A673 (cell line): ENCODE data around the gene CDH4. TPM values are rescaled to one million over a fixed set of nuclear protein-coding genes. Genes with fewer than 3 reads are reported as not detected.
A peak's percentile ranks its signal among the peaks of the same experiment; 100 is the strongest.

Experiments
- BruUV-seq: library from RNA; stranded (reverse); fragments of 400-500 nt; replicated peaks from 2 replicates; lab custom pipeline; 2021; lab: Mats Ljungman, UMichigan
- CTCF ChIA-PET: fragments of 300-600 bp; sonication (Branson Sonifier 250); formaldehyde crosslinking; loops from one replicate; lab custom pipeline; 2022; ENCODE audit warnings: antibody characterized with exemption; lab: Charles Lee
- POLR2A ChIA-PET: fragments of 300-600 bp; sonication (Branson Sonifier 250); formaldehyde crosslinking; loops from one replicate; lab custom pipeline; 2022; ENCODE audit warnings: antibody characterized with exemption; ENCODE audit not compliant: low non-redundant PET; lab: Charles Lee
- DNase-seq: peaks from one replicate; pipeline ENCODE4 v3.0.0-alpha.2; 2015; ENCODE audit warnings: low spot score
- H3K27ac ChIP-seq: fragments of 200-600 bp; sonication (generic); 2 replicates; pipeline ENCODE4 v1.5.1; 2016; ENCODE audit warnings: mixed run types, low read depth, mild to moderate bottlenecking, mixed read lengths, antibody characterized with exemption, low read length; ENCODE audit not compliant: poor library complexity, severe bottlenecking
- H3K27me3 ChIP-seq: fragments of 200-600 bp; sonication (generic); replicated peaks from 2 replicates; pipeline ENCODE4 v1.6.1; 2017; ENCODE audit warnings: mixed run types, low read depth, mild to moderate bottlenecking, mixed read lengths, antibody characterized with exemption, low read length; ENCODE audit not compliant: insufficient read depth, poor library complexity
- H3K36me3 ChIP-seq: fragments of 200-600 bp; sonication (generic); 2 replicates; pipeline ENCODE4 v1.6.1; 2016; ENCODE audit warnings: mixed run types, mild to moderate bottlenecking, mixed read lengths, antibody characterized with exemption, low read length; ENCODE audit not compliant: insufficient read depth, poor library complexity, severe bottlenecking
- H3K4me1 ChIP-seq: fragments of 200-600 bp; sonication (generic); 2 replicates; pipeline ENCODE4 v1.6.1; 2017; ENCODE audit warnings: mixed run types, mild to moderate bottlenecking, mixed read lengths, antibody characterized with exemption, low read length; ENCODE audit not compliant: insufficient read depth, poor library complexity, severe bottlenecking
- H3K4me3 ChIP-seq: fragments of 200-600 bp; sonication (generic); 2 replicates; pipeline ENCODE4 v1.5.1; 2016; ENCODE audit warnings: low read depth, mixed run types, mild to moderate bottlenecking, mixed read lengths, low read length; ENCODE audit not compliant: poor library complexity, severe bottlenecking
- H3K9me3 ChIP-seq: fragments of 200-600 bp; sonication (generic); 2 replicates; pipeline ENCODE4 v1.6.1; 2016; ENCODE audit warnings: mixed run types, low read depth, mild to moderate bottlenecking, mixed read lengths, antibody characterized with exemption, low read length; ENCODE audit not compliant: poor library complexity, severe bottlenecking
- CTCF ChIP-seq: fragments of 300-800, 200-600 bp; sonication (generic); conservative IDR thresholded peaks from 2 replicates; pipeline ENCODE4 v1.5.1; 2017; ENCODE audit warnings: low read depth, mild to moderate bottlenecking, antibody characterized with exemption, low read length, moderate library complexity, mixed read lengths
- EZH2 ChIP-seq: fragments of 200-600 bp; sonication (generic); IDR thresholded peaks from 2 replicates; pipeline ENCODE4 v1.6.1; 2017; ENCODE audit warnings: borderline replicate concordance, low read depth, mild to moderate bottlenecking, mixed read lengths, antibody characterized with exemption, low read length; ENCODE audit not compliant: poor library complexity, severe bottlenecking
- intact Hi-C: fragments of 100-400 bp; cut with micrococcal nuclease; formaldehyde crosslinking; loops from one replicate; pipeline ENCODE4 v1.10.0; 2022; ENCODE audit not compliant: unreplicated experiment
- total RNA-seq: library from RNA; stranded (reverse); gene quantifications from 2 replicates; pipeline ENCODE4 v1.2.3, GENCODE V29; 2021

The CDH4 gene
- total RNA-seq, 1 experiment from 2014 or later: 8.3 TPM

- no peak for TF ChIP-seq CTCF
- no peak for TF ChIP-seq EZH2
- H3K27ac ChIP-seq: no peak overlapping the region
- ChIA-PET CTCF (no interaction called here), POLR2A (no interaction called here)
- H3K36me3 ChIP-seq: no peaks in the 10 kb centered on the region
- no TSS peak for BruUV-seq
- no peaks in the 10 kb centered on the region for H3K9me3 ChIP-seq
- H3K4me3 ChIP-seq: no peak overlapping the region
- H3K27me3 ChIP-seq: peaks cover 10% of the 10 kb centered on the region
- no peak for DNase-seq
- H3K4me1 ChIP-seq: no peaks in the 10 kb centered on the region
- intact Hi-C loops: no loop called here
Observed at GRCh38 chr20:61950641-61951071, 698.6 kb downstream of the CDH4 start.

DNA sequence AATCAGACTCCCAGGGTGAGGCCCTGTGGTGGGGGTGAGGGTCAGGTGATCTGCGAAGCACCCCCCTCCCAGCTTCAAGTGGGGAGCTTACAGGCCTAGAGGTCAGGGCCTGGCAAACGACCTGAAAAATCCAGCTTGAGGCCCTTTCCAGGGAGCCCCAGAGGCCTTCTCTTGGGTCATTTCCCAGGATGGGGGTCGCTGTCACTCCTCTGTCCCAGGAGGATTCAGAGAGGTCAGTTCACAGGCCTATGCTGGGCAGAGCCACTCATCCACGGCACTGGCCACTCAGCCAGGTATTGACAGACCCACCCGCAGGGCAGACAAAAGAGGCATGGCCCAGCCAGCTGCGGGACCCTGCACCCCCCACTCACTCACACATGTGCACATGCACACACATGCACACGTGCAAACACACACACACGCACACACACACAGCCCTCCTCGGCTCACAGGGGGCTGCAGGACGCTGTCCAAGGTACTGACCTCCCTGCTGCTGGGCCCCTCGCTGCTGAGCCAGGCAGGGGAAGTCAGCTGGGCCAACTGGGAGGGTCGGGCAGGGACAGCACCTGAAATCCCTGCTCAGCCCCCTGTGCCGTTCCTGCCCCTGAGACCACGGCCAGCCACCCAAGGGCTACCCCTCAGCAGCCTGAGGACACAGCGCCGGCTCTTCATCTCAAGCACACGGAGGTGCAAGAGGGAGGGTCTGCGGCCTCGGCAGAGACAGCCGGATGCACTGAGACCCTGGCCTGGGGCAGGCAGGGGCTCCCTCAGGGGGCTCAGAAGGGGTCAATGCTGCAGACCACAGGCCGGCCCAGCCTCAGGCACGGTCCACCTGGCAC lies 699.9 kb downstream of the CDH4 start:
- no peak for TF ChIP-seq EZH2
- no peak for TF ChIP-seq CTCF
- intact Hi-C loops: no loop called here
- H3K27ac ChIP-seq: no peak overlapping the region
- no peaks in the 10 kb centered on the region for H3K36me3 ChIP-seq
- peaks cover 22% of the 10 kb centered on the region for H3K27me3 ChIP-seq
- no peaks in the 10 kb centered on the region for H3K4me1 ChIP-seq
- DNase-seq: peak; percentile 24
- CTCF ChIA-PET: no interaction called here
- H3K4me3 ChIP-seq: no peak overlapping the region
- BruUV-seq: no TSS peak
- POLR2A ChIA-PET: no interaction called here
- H3K9me3 ChIP-seq: no peaks in the 10 kb centered on the region

DNA sequence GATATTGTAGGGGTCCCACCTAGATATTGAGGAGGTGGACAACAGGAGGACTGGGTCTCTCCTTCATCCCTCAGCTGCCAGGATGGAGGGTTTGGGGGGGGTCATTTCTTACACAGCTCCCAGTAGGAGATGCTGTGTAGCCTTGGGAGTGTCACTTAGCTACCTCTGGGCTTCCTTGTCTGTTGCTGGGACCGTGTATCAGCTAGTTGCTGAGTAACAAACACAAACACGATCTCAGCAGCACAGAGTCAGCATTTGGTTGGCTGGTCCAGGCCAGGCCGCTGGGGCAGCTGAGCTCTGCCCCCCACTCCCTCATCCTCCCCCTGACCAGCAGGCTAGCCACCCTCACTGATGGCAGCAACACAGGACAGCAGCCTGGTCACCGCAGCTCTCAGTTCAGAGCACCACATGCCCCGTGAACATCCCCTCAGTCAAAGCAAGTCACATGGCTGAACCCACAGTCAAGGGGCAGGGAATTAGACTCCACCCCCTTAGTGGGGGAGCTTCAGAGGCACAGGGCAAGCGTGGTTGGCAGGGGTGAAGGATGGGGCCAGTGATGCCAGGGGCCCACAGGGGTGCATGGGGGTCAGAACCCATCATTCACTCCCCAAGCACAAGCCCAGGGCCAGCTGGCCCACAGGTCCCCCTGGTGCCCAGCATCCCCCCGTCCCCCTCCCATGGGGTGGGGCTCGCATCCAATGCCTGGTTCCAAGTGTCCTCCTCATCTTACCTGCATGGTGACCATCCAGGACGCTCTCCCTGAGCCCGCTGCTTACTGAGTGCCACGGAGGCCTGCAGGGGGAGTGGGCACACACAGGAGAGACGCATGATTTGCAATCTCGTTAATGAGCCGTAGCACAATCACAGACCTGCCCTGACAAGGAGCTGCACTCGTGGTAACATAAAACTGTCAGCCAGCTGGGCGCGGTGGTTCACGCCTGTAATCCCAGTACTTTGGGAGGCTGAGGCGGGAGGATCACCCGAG lies 701.3 kb downstream of the CDH4 start:
- intact Hi-C loops: no loop called here
- POLR2A ChIA-PET: no interaction called here

More for the DNA sequence above, 701.3 kb downstream of the CDH4 start:
- peaks cover 29% of the 10 kb centered on the region for H3K27me3 ChIP-seq
- DNase-seq: no peak
- H3K4me1 ChIP-seq: no peaks in the 10 kb centered on the region
- H3K27ac ChIP-seq: no peak overlapping the region
- no peaks in the 10 kb centered on the region for H3K36me3 ChIP-seq
- TF ChIP-seq CTCF: no peak
- no peak for TF ChIP-seq EZH2
- H3K9me3 ChIP-seq: no peaks in the 10 kb centered on the region
- no peak overlapping the region for H3K4me3 ChIP-seq
- CTCF ChIA-PET: no interaction called here
- BruUV-seq: no TSS peak
